Neuronal stem cell (in vitro differentiated cells): ENCODE results near the gene CCDC93.

Source experiments
- DNase-seq: peaks from one replicate; pipeline ENCODE4 v3.0.0-alpha.2; 2013; ENCODE audit warnings: low spot score
- H2AFZ ChIP-seq: one replicate; pipeline ENCODE4 v1.6.1; 2013; ENCODE audit warnings: mild to moderate bottlenecking, low read length, inconsistent platforms
- H2AK5ac ChIP-seq: 2 replicates; pipeline ENCODE4 v1.6.1; 2013; ENCODE audit warnings: low read depth, mild to moderate bottlenecking, inconsistent platforms, low read length, moderate library complexity, mixed read lengths
- H2BK120ac ChIP-seq: 2 replicates; pipeline ENCODE4 v1.6.1; 2013; ENCODE audit warnings: low read depth, mild to moderate bottlenecking, inconsistent platforms, low read length, moderate library complexity, mixed read lengths
- H2BK12ac ChIP-seq: one replicate; pipeline ENCODE4 v1.6.1; 2013; ENCODE audit warnings: low read length, inconsistent platforms
- H2BK15ac ChIP-seq: 2 replicates; pipeline ENCODE4 v1.6.1; 2013; ENCODE audit warnings: mild to moderate bottlenecking, low read length, inconsistent platforms, mixed read lengths
- H2BK5ac ChIP-seq: one replicate; pipeline ENCODE4 v1.6.1; 2013; ENCODE audit warnings: inconsistent platforms, mild to moderate bottlenecking, low read length, moderate library complexity
- H3K14ac ChIP-seq: one replicate; pipeline ENCODE4 v1.6.1; 2013; ENCODE audit warnings: low read length, inconsistent platforms
- H3K18ac ChIP-seq: 2 replicates; pipeline ENCODE4 v1.6.1; 2013; ENCODE audit warnings: low read length, inconsistent platforms
- H3K23ac ChIP-seq: 2 replicates; pipeline ENCODE4 v1.6.1; 2013; ENCODE audit warnings: low read depth, mild to moderate bottlenecking, mixed read lengths, low read length, inconsistent platforms; ENCODE audit not compliant: poor library complexity
- H3K27ac ChIP-seq: replicated peaks from 3 replicates; pipeline ENCODE4 v1.5.1; 2013; ENCODE audit warnings: low read length, inconsistent platforms
- H3K27me3 ChIP-seq, 3 experiments: 2 replicates each; pipeline ENCODE4 v1.6.1; 2013; ENCODE audit warnings: low read length in 3 of 3, mild to moderate bottlenecking in 2 of 3, inconsistent platforms in 1 of 3, low read depth in 1 of 3, mixed read lengths in 1 of 3, moderate library complexity in 1 of 3; ENCODE audit not compliant: control insufficient read depth in 3 of 3, insufficient read depth in 3 of 3
- H3K36me3 ChIP-seq, 2 donors: replicated peaks in 1 of 2; 2 replicates each; pipeline ENCODE4 v1.6.1; 2013; ENCODE audit warnings: low read length in 2 of 2; ENCODE audit not compliant: control insufficient read depth in 2 of 2, insufficient read depth in 2 of 2
- H3K4ac ChIP-seq: 2 replicates; pipeline ENCODE4 v1.6.1; 2013; ENCODE audit warnings: inconsistent platforms, mild to moderate bottlenecking, low read length, moderate library complexity
- H3K4me1 ChIP-seq, 2 donors: 1 replicate in 1 of 2; 2 replicates in 1 of 2; pipeline ENCODE4 v1.6.1; 2013; ENCODE audit warnings: low read length in 2 of 2, low read depth in 1 of 2; ENCODE audit not compliant: control insufficient read depth in 2 of 2, insufficient read depth in 1 of 2
- H3K4me2 ChIP-seq: one replicate; pipeline ENCODE4 v1.6.1; 2013; ENCODE audit warnings: mild to moderate bottlenecking, low read length, inconsistent platforms; ENCODE audit not compliant: insufficient read depth, poor library complexity, severe bottlenecking
- H3K4me3 ChIP-seq, 2 donors: 2 replicates each; pipeline ENCODE4 v1.5.1; 2013; ENCODE audit warnings: low read length in 2 of 2, mild to moderate bottlenecking in 2 of 2, inconsistent platforms in 1 of 2, moderate library complexity in 1 of 2
- H3K79me1 ChIP-seq: one replicate; pipeline ENCODE4 v1.6.1; 2013; ENCODE audit warnings: low read depth, mild to moderate bottlenecking, inconsistent platforms, low read length, moderate library complexity
- H3K9ac ChIP-seq: one replicate; pipeline ENCODE4 v1.6.1; 2013; ENCODE audit warnings: mild to moderate bottlenecking, low read depth, low read length, inconsistent platforms; ENCODE audit not compliant: poor library complexity
- H3K9me3 ChIP-seq, 2 donors: replicated peaks in 1 of 2; 2 replicates each; pipeline versions ENCODE3 to v1.6.1; 2013; ENCODE audit warnings: low read length in 2 of 2, mild to moderate bottlenecking in 2 of 2, inconsistent platforms in 1 of 2, low read depth in 1 of 2, mixed read lengths in 1 of 2, moderate library complexity in 1 of 2; ENCODE audit not compliant: control insufficient read depth in 2 of 2, insufficient read depth in 1 of 2
- H4K8ac ChIP-seq: one replicate; pipeline ENCODE4 v1.6.1; 2013; ENCODE audit warnings: low read depth, mild to moderate bottlenecking, inconsistent platforms, low read length, moderate library complexity
- H4K91ac ChIP-seq: one replicate; pipeline ENCODE4 v1.6.1; 2013; ENCODE audit warnings: low read length, low read depth, mild to moderate bottlenecking, inconsistent platforms; ENCODE audit not compliant: poor library complexity
- WGBS, 2 donors: extraction: QIAGEN DNeasy Blood & Tissue Kit; methylation state at CpG; one replicate each; pipeline ENCODE4 v1.1.7; 2013; ENCODE audit warnings: missing lambda C conversion rate in 2 of 2, mixed read lengths in 1 of 2; ENCODE audit not compliant: insufficient read length in 2 of 2, insufficient replicate concordance in 1 of 2; ENCODE audit errors: extremely low coverage in 2 of 2; 5-methylcytosine and 5-hydroxymethylcytosine counted together

The CCDC93 gene

GRCh38 chr2:118013221-118013723 is 598 bp downstream of the CCDC93 start:
- WGBS, 2 donors: no CpG with 5 or more reads among the region's 48 CpGs

GRCh38 chr2:118012778-118013177 is 1.1 kb downstream of the CCDC93 start:
- no CpG with 5 or more reads among the region's 6 CpGs for WGBS, 2 donors
- H3K27ac ChIP-seq: no peak overlapping the region
- DNase-seq: no peak

More at GRCh38 chr2:118013221-118013723, 598 bp downstream of the CCDC93 start:
- H3K4me2 ChIP-seq: peak overlapping the region; percentile 82
- H3K18ac ChIP-seq: peak overlapping the region; percentile 94
- H3K23ac ChIP-seq: peak overlapping the region; percentile 69
- H3K9ac ChIP-seq: peak overlapping the region; percentile 90
- peak overlapping the region; percentile 87 for H3K14ac ChIP-seq
- no peak overlapping the region for H2BK12ac ChIP-seq
- no peak overlapping the region for H3K4ac ChIP-seq
- peaks cover 8% of the 10 kb centered on the region for H3K79me1 ChIP-seq
- no peak overlapping the region for H2BK15ac ChIP-seq
- H3K4me1 ChIP-seq: peaks cover 3 to 7% of the 10 kb centered on the region in 2 donors
- H3K27ac ChIP-seq: no peak overlapping the region
- peaks cover 1 to 11% of the 10 kb centered on the region in 2 donors for H3K36me3 ChIP-seq
- H4K8ac ChIP-seq: no peak overlapping the region
- H2AK5ac ChIP-seq: peak overlapping the region; percentile 13
- H2AFZ ChIP-seq: peak overlapping the region; percentile 98
- H4K91ac ChIP-seq: no peak overlapping the region
- no peak overlapping the region for H2BK5ac ChIP-seq
- peak; percentile 17 for DNase-seq
- H2BK120ac ChIP-seq: no peak overlapping the region
- no peaks in the 10 kb centered on the region for H3K9me3 ChIP-seq
- peaks cover 0 to 15% (median 9%) of the 10 kb centered on the region in 3 experiments for H3K27me3 ChIP-seq
- peak overlapping the region; percentile 63 to 98 for H3K4me3 ChIP-seq

GRCh38 chr2:118010473-118010872 is 3.4 kb downstream of the CCDC93 start:
- H3K27me3 ChIP-seq: peaks cover 0 to 12% (median 7%) of the 10 kb centered on the region in 3 experiments
- H3K9ac ChIP-seq: no peak overlapping the region
- H2BK15ac ChIP-seq: no peak overlapping the region
- no peak overlapping the region for H3K18ac ChIP-seq
- no peak overlapping the region for H2AK5ac ChIP-seq
- H2AFZ ChIP-seq: no peak overlapping the region
- no peak overlapping the region for H3K14ac ChIP-seq
- no peak overlapping the region for H3K4ac ChIP-seq
- H3K4me3 ChIP-seq: no peak overlapping the region
- no peak overlapping the region for H4K8ac ChIP-seq
- H3K23ac ChIP-seq: no peak overlapping the region
- peaks cover 0 to 1% of the 10 kb centered on the region in 2 donors for H3K9me3 ChIP-seq
- peaks cover 8% of the 10 kb centered on the region for H3K79me1 ChIP-seq
- DNase-seq: no peak
- peaks cover 3 to 7% of the 10 kb centered on the region in 2 donors for H3K4me1 ChIP-seq
- no peak overlapping the region for H3K27ac ChIP-seq
- no peak overlapping the region for H2BK120ac ChIP-seq
- H3K4me2 ChIP-seq: no peak overlapping the region
- H4K91ac ChIP-seq: no peak overlapping the region
- no peak overlapping the region for H2BK12ac ChIP-seq
- H2BK5ac ChIP-seq: no peak overlapping the region
- peaks cover 10 to 37% of the 10 kb centered on the region in 2 donors for H3K36me3 ChIP-seq

More at GRCh38 chr2:118012778-118013177, 1.1 kb downstream of the CCDC93 start:
- H2AFZ ChIP-seq: peak overlapping the region; percentile 98
- H3K23ac ChIP-seq: no peak overlapping the region
- H4K91ac ChIP-seq: no peak overlapping the region
- peaks cover 0 to 15% (median 9%) of the 10 kb centered on the region in 3 experiments for H3K27me3 ChIP-seq
- H2AK5ac ChIP-seq: no peak overlapping the region
- H3K9ac ChIP-seq: no peak overlapping the region
- peaks cover 3 to 7% of the 10 kb centered on the region in 2 donors for H3K4me1 ChIP-seq
- H3K18ac ChIP-seq: no peak overlapping the region
- peaks cover 8% of the 10 kb centered on the region for H3K79me1 ChIP-seq
- H2BK120ac ChIP-seq: no peak overlapping the region
- no peak overlapping the region for H2BK15ac ChIP-seq
- peaks cover 4 to 15% of the 10 kb centered on the region in 2 donors for H3K36me3 ChIP-seq
- no peak overlapping the region for H4K8ac ChIP-seq
- peak overlapping the region in 1 of 2 donors; percentile 63 for H3K4me3 ChIP-seq
- peaks cover 0 to under 1% of the 10 kb centered on the region in 2 donors for H3K9me3 ChIP-seq
- no peak overlapping the region for H2BK12ac ChIP-seq
- H3K14ac ChIP-seq: no peak overlapping the region
- H3K4ac ChIP-seq: no peak overlapping the region
- peak overlapping the region; percentile 82 for H3K4me2 ChIP-seq
- no peak overlapping the region for H2BK5ac ChIP-seq

GRCh38 chr2:118006861-118007260 is 7.0 kb downstream of the CCDC93 start:
- peaks cover 0 to 1% of the 10 kb centered on the region in 2 donors for H3K9me3 ChIP-seq
- peaks cover 2% of the 10 kb centered on the region for H3K79me1 ChIP-seq
- H3K4me3 ChIP-seq: no peak overlapping the region
- no peak overlapping the region for H3K4ac ChIP-seq
- no peak overlapping the region for H2BK12ac ChIP-seq
- H4K8ac ChIP-seq: no peak overlapping the region
- no peak for DNase-seq
- H2AK5ac ChIP-seq: no peak overlapping the region
- H2AFZ ChIP-seq: no peak overlapping the region
- no peak overlapping the region for H3K18ac ChIP-seq
- no peak overlapping the region for H4K91ac ChIP-seq
- H2BK120ac ChIP-seq: no peak overlapping the region
- no peak overlapping the region for H3K9ac ChIP-seq
- no peak overlapping the region for H3K23ac ChIP-seq
- no peak overlapping the region for H3K4me2 ChIP-seq
- no peak overlapping the region for H2BK5ac ChIP-seq
- H2BK15ac ChIP-seq: no peak overlapping the region
- no peak overlapping the region for H3K14ac ChIP-seq
- H3K4me1 ChIP-seq: no peaks in the 10 kb centered on the region
- no CpG with 5 or more reads among the region's 2 CpGs for WGBS, 2 donors
- H3K27me3 ChIP-seq: no peaks in the 10 kb centered on the region
- H3K27ac ChIP-seq: no peak overlapping the region
- H3K36me3 ChIP-seq: peaks cover 12 to 69% of the 10 kb centered on the region in 2 donors
